H1 (cell line): ENCODE data around the gene STAG2.

Experiments
- CTCF ChIP-seq, 3 experiments: IDR thresholded peaks; 1 replicate in 2 of 3; 2 replicates in 1 of 3; pipeline versions ENCODE4 v1.5.1 to v1.6.1; 2011; ENCODE audit warnings: low read length in 3 of 3, mild to moderate bottlenecking in 3 of 3, inconsistent platforms in 2 of 3, low read depth in 1 of 3, moderate library complexity in 1 of 3; ENCODE audit not compliant: insufficient read depth in 1 of 3; ENCODE audit errors: control extremely low read depth in 1 of 3
- EGR1 ChIP-seq: IDR thresholded peaks from 2 replicates; pipeline ENCODE4 v1.6.1; 2011; ENCODE audit warnings: low read depth, low read length, borderline replicate concordance
- EP300 ChIP-seq, 2 experiments: IDR thresholded peaks; 1 replicate in 1 of 2; 2 replicates in 1 of 2; pipeline ENCODE4 v1.6.1; 2011 to 2012; ENCODE audit warnings: low read depth in 2 of 2, low read length in 2 of 2, mild to moderate bottlenecking in 2 of 2, borderline replicate concordance in 1 of 2, inconsistent platforms in 1 of 2, moderate library complexity in 1 of 2
- GTF2F1 ChIP-seq: IDR thresholded peaks from 2 replicates; pipeline ENCODE4 v1.6.1; 2012; ENCODE audit warnings: low read depth, low read length, improper control_type of control experiment, borderline replicate concordance
- JUND ChIP-seq: IDR thresholded peaks from 2 replicates; pipeline ENCODE4 v1.6.1; 2011; ENCODE audit warnings: mild to moderate bottlenecking, improper control_type of control experiment, low read length
- KDM1A ChIP-seq: fragments of 200-600, 300-600 bp; sonication (generic); IDR thresholded peaks from 2 replicates; pipeline ENCODE4 v1.7.1; 2016; ENCODE audit warnings: mild to moderate bottlenecking, low read length, borderline replicate concordance
- NRF1 ChIP-seq: IDR thresholded peaks from 2 replicates; pipeline ENCODE4 v1.6.1; 2011; ENCODE audit warnings: mild to moderate bottlenecking, low read depth, low read length, improper control_type of control experiment
- POLR2A ChIP-seq, 2 experiments: IDR thresholded peaks; 1 replicate in 1 of 2; 2 replicates in 1 of 2; pipeline ENCODE4 v1.6.1; 2011; ENCODE audit warnings: low read depth in 2 of 2, low read length in 2 of 2, mild to moderate bottlenecking in 2 of 2; ENCODE audit errors: control extremely low read depth in 1 of 2
- POLR2AphosphoS5 ChIP-seq: IDR thresholded peaks from 2 replicates; pipeline ENCODE4 v1.6.1; 2011; ENCODE audit warnings: low read depth, low read length
- SP4 ChIP-seq: IDR thresholded peaks from 2 replicates; pipeline ENCODE4 v1.6.1; 2012; ENCODE audit warnings: low read length, inconsistent platforms
- YY1 ChIP-seq: IDR thresholded peaks from 2 replicates; pipeline ENCODE4 v1.6.1; 2011; ENCODE audit warnings: low read depth, mild to moderate bottlenecking, low read length
- ZNF274 ChIP-seq: IDR thresholded peaks from 2 replicates; pipeline ENCODE4 v1.7.0; 2012; ENCODE audit warnings: low read length, borderline replicate concordance; ENCODE audit errors: extremely low read depth

- no peak for TF ChIP-seq JUND
- TF ChIP-seq POLR2AphosphoS5 = no peak
- TF ChIP-seq CTCF (IDR thresholded peaks at IDR 0.05; ENCODE audit: control extremely low read depth in 1 of 3, insufficient read depth in 1 of 3, low read depth in 1 of 3, low read length in 3 of 3) = no peak
- no peak for TF ChIP-seq ZNF274
- TF ChIP-seq YY1 = no peak
- TF ChIP-seq NRF1 = no peak
- no peak for TF ChIP-seq EGR1
- TF ChIP-seq GTF2F1 = no peak
- TF ChIP-seq EP300 (IDR thresholded peaks at IDR 0.05; ENCODE audit: borderline replicate concordance in 1 of 2, low read depth in 2 of 2, low read length in 2 of 2) = no peak
- no peak for TF ChIP-seq KDM1A
- no peak for TF ChIP-seq SP4
- no peak for TF ChIP-seq POLR2A (IDR thresholded peaks at IDR 0.05; ENCODE audit: control extremely low read depth in 1 of 2, low read depth in 2 of 2, low read length in 2 of 2)
These were observed 48.7 kb downstream of the STAG2 start for GRCh38 chrX:124010157-124010556.
